SK-N-SH treated with all-trans-retinoic acid at 6 μM for 48 hours (cell line): ENCODE measurements around the gene C11orf16.

ENCODE experiments used
- BACH2 ChIP-seq: fragments of 250-450 bp; sonication (Bioruptor Pico); IDR thresholded peaks from 2 replicates; pipeline ENCODE4 v1.9.0; 2021; ENCODE audit warnings: mild to moderate bottlenecking, borderline replicate concordance
- CSDC2 ChIP-seq: fragments of 250-450 bp; sonication (Bioruptor Pico); IDR thresholded peaks from 2 replicates; pipeline ENCODE4 v1.5.0; 2020; ENCODE audit warnings: mild to moderate bottlenecking, moderate library complexity
- ISL1 ChIP-seq: fragments of 250-450 bp; sonication (Bioruptor Pico); IDR thresholded peaks from 2 replicates; pipeline ENCODE4 v2.1.2; 2022; ENCODE audit warnings: mild to moderate bottlenecking, moderate library complexity
- POU6F1 ChIP-seq: fragments of 250-450 bp; sonication (Bioruptor Pico); IDR thresholded peaks from 2 replicates; pipeline ENCODE4 v1.8.0; 2021; ENCODE audit warnings: low read depth, mild to moderate bottlenecking, moderate library complexity, borderline replicate concordance
- TOX ChIP-seq: fragments of 250-450 bp; sonication (Bioruptor Pico); IDR thresholded peaks from 2 replicates; pipeline ENCODE4 v1.8.0; 2021; ENCODE audit warnings: mild to moderate bottlenecking, moderate library complexity, borderline replicate concordance
- ZFP30 ChIP-seq: fragments of 450-650 bp; formaldehyde crosslinking; IDR thresholded peaks from 2 replicates; pipeline ENCODE4 v1.5.0; 2022; ENCODE audit warnings: mild to moderate bottlenecking, moderate library complexity
- ZNF565 ChIP-seq: fragments of 450-650 bp; formaldehyde crosslinking; conservative IDR thresholded peaks from 2 replicates; pipeline ENCODE4 v1.5.0; 2020; ENCODE audit warnings: low read depth, mild to moderate bottlenecking, moderate library complexity
- TF ChIP-seq, protein P1 (sequence below): fragments of 250-450 bp; sonication (Bioruptor Pico); IDR thresholded peaks from 2 replicates; pipeline ENCODE4 v1.8.0; 2020; ENCODE audit warnings: mild to moderate bottlenecking, moderate library complexity, borderline replicate concordance

- TF ChIP-seq, protein P1, sequence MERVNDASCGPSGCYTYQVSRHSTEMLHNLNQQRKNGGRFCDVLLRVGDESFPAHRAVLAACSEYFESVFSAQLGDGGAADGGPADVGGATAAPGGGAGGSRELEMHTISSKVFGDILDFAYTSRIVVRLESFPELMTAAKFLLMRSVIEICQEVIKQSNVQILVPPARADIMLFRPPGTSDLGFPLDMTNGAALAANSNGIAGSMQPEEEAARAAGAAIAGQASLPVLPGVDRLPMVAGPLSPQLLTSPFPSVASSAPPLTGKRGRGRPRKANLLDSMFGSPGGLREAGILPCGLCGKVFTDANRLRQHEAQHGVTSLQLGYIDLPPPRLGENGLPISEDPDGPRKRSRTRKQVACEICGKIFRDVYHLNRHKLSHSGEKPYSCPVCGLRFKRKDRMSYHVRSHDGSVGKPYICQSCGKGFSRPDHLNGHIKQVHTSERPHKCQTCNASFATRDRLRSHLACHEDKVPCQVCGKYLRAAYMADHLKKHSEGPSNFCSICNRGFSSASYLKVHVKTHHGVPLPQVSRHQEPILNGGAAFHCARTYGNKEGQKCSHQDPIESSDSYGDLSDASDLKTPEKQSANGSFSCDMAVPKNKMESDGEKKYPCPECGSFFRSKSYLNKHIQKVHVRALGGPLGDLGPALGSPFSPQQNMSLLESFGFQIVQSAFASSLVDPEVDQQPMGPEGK (CRISPR knock-in tag): no peak
- TF ChIP-seq CSDC2: no peak
- TF ChIP-seq BACH2 (CRISPR knock-in tag): no peak
- TF ChIP-seq ISL1: no peak
- TF ChIP-seq TOX (CRISPR knock-in tag): no peak
- no peak for TF ChIP-seq POU6F1 (CRISPR knock-in tag)
- TF ChIP-seq ZNF565: no peak
- TF ChIP-seq ZFP30 (CRISPR knock-in tag): no peak
These were observed 16.1 kb upstream of the C11orf16 start for GRCh38 chr11:8948886-8949285.
